Esophagus muscularis mucosa (tissue), 4 donors: ENCODE results near the gene NTRK3. TPM values are rescaled to one million over a fixed set of nuclear protein-coding genes. Genes with fewer than 3 reads are reported as not detected.

Source experiments
- DNase-seq: peaks from one replicate; pipeline ENCODE4 v3.0.0-alpha.2; 2017; ENCODE audit errors: extremely low spot score
- H3K27ac ChIP-seq, 4 donors: fragments of 200-600 bp; sonication (generic); replicated peaks in 1 of 4; 1 replicate in 3 of 4; 2 replicates in 1 of 4; pipeline ENCODE4 v1.5.1; 2016 to 2019; ENCODE audit warnings: mild to moderate bottlenecking in 1 of 4
- H3K27me3 ChIP-seq, 4 donors: fragments of 200-600 bp; sonication (generic); one replicate each; pipeline versions ENCODE4 v1.5.1 to v1.6.0; 2016 to 2019
- H3K36me3 ChIP-seq, 4 donors: fragments of 200-600 bp; sonication (generic); one replicate each; pipeline ENCODE4 v1.5.1; 2016 to 2019
- H3K4me1 ChIP-seq, 4 donors: fragments of 200-600 bp; sonication (generic); one replicate each; pipeline ENCODE4 v1.5.1; 2016 to 2019
- H3K4me3 ChIP-seq, 4 donors: fragments of 200-600 bp; sonication (generic); 1 replicate in 2 of 4; 2 replicates in 2 of 4; pipeline ENCODE4 v1.5.1; 2016 to 2019; ENCODE audit warnings: mild to moderate bottlenecking in 4 of 4, moderate library complexity in 1 of 4
- H3K9me3 ChIP-seq, 4 donors: fragments of 200-600 bp; sonication (generic); 1 replicate in 3 of 4; 2 replicates in 1 of 4; pipeline ENCODE4 v1.5.1; 2016 to 2019
- EP300 ChIP-seq: sonication (generic); formaldehyde crosslinking; IDR thresholded peaks from one replicate; pipeline ENCODE4 v1.6.1; 2017; ENCODE audit warnings: antibody characterized with exemption
- POLR2A ChIP-seq: fragments of 450-650 bp; IDR thresholded peaks from one replicate; pipeline ENCODE4 v1.6.1; 2017; ENCODE audit warnings: antibody characterized with exemption, moderate library complexity, mild to moderate bottlenecking, low read depth
- POLR2AphosphoS5 ChIP-seq, 2 donors: sonication (generic); formaldehyde crosslinking; IDR thresholded peaks; one replicate each; pipeline ENCODE4 v1.6.1; 2017; ENCODE audit warnings: antibody characterized with exemption in 2 of 2
- WGBS: methylation state at CpG from one replicate; pipeline ENCODE4 v1.1.5; 2018; 5-methylcytosine and 5-hydroxymethylcytosine counted together
- intact Hi-C: fragments of 100-400 bp; cut with DNase I; formaldehyde crosslinking; loops from one replicate; pipeline ENCODE4 v1.15.1; 2023
- total RNA-seq, 4 donors: library from RNA; depleted of rRNA; stranded (reverse); fragments of >200 nt; gene quantifications; one replicate each; pipeline versions ENCODE4 v1.1.0 to v1.2.1, GENCODE V29; 2016
- TF ChIP-seq, protein P1 (sequence below), 3 experiments: fragments of 200-600 bp in 2 of 3; fragments of 450-650 bp in 1 of 3; sonication (generic) in 2 of 3; IDR thresholded peaks; one replicate each; pipeline ENCODE4 v1.5.1; 2017 to 2019; ENCODE audit warnings: antibody characterized with exemption in 3 of 3, mild to moderate bottlenecking in 2 of 3, moderate library complexity in 1 of 3

The NTRK3 gene
- total RNA-seq, 4 donors from 2014 or later, result 1.7 to 6.3 (median 3.0) TPM

- H3K4me3 ChIP-seq, result no peak overlapping the region
- WGBS, result 50% methylated on average over 8 of the region's 10 CpGs
- TF ChIP-seq, protein P1, sequence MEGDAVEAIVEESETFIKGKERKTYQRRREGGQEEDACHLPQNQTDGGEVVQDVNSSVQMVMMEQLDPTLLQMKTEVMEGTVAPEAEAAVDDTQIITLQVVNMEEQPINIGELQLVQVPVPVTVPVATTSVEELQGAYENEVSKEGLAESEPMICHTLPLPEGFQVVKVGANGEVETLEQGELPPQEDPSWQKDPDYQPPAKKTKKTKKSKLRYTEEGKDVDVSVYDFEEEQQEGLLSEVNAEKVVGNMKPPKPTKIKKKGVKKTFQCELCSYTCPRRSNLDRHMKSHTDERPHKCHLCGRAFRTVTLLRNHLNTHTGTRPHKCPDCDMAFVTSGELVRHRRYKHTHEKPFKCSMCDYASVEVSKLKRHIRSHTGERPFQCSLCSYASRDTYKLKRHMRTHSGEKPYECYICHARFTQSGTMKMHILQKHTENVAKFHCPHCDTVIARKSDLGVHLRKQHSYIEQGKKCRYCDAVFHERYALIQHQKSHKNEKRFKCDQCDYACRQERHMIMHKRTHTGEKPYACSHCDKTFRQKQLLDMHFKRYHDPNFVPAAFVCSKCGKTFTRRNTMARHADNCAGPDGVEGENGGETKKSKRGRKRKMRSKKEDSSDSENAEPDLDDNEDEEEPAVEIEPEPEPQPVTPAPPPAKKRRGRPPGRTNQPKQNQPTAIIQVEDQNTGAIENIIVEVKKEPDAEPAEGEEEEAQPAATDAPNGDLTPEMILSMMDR (IDR thresholded peaks at IDR 0.05), result no peak
- TF ChIP-seq POLR2A, result no peak
- TF ChIP-seq POLR2AphosphoS5 (IDR thresholded peaks at IDR 0.05), result no peak
- no peak for TF ChIP-seq EP300
- intact Hi-C loops, result no loop called here
- no peaks in the 10 kb centered on the region for H3K9me3 ChIP-seq
- no peak for DNase-seq
- H3K4me1 ChIP-seq, result no peaks in the 10 kb centered on the region
- no peaks in the 10 kb centered on the region for H3K27me3 ChIP-seq
- no peak overlapping the region for H3K27ac ChIP-seq
- H3K36me3 ChIP-seq, result no peaks in the 10 kb centered on the region
Observed at GRCh38 chr15:87874896-87875711, 381.4 kb downstream of the NTRK3 start.

- no peak for TF ChIP-seq POLR2A
- TF ChIP-seq, protein P1 (IDR thresholded peaks at IDR 0.05), result no peak
- no peak for TF ChIP-seq EP300
- no peak for TF ChIP-seq POLR2AphosphoS5 (IDR thresholded peaks at IDR 0.05)
- intact Hi-C loops, result no loop called here
Observed at GRCh38 chr15:87873516-87873915, 383.0 kb downstream of the NTRK3 start.

GRCh38 chr15:87871731-87872320, 384.7 kb downstream of the NTRK3 start:
- TF ChIP-seq, protein P1 (IDR thresholded peaks at IDR 0.05), result no peak
- TF ChIP-seq EP300, result no peak
- no peak for TF ChIP-seq POLR2AphosphoS5 (IDR thresholded peaks at IDR 0.05)
- TF ChIP-seq POLR2A, result no peak
- H3K36me3 ChIP-seq, result no peaks in the 10 kb centered on the region
- H3K9me3 ChIP-seq, result no peaks in the 10 kb centered on the region
- intact Hi-C loops, result no loop called here
- DNase-seq, result no peak
- no peaks in the 10 kb centered on the region for H3K4me1 ChIP-seq
- H3K27me3 ChIP-seq, result no peaks in the 10 kb centered on the region
- no peak overlapping the region for H3K27ac ChIP-seq
- WGBS, result 47% methylated on average over 3 of the region's 3 CpGs
- H3K4me3 ChIP-seq, result no peak overlapping the region

More at GRCh38 chr15:87873516-87873915, 383.0 kb downstream of the NTRK3 start:
- Histone ChIP-seq H3K9me3 (no peaks in the 10 kb centered on the region), H3K4me3 (no peak overlapping the region), H3K27me3 (no peaks in the 10 kb centered on the region), H3K36me3 (no peaks in the 10 kb centered on the region), H3K27ac (no peak overlapping the region), H3K4me1 (no peaks in the 10 kb centered on the region)
- no peak for DNase-seq
- 83% methylated on average over 8 of the region's 8 CpGs for WGBS

- intact Hi-C loops, result no loop called here
- 74% methylated on average over 2 of the region's 2 CpGs for WGBS
Observed at GRCh38 chr15:87871258-87871681, 385.3 kb downstream of the NTRK3 start.

More at GRCh38 chr15:87871258-87871681, 385.3 kb downstream of the NTRK3 start:
- Histone ChIP-seq H3K27ac (no peak overlapping the region), H3K4me1 (no peaks in the 10 kb centered on the region), H3K36me3 (no peaks in the 10 kb centered on the region), H3K27me3 (no peaks in the 10 kb centered on the region), H3K4me3 (no peak overlapping the region), H3K9me3 (no peaks in the 10 kb centered on the region)
- TF ChIP-seq, protein P1 (IDR thresholded peaks at IDR 0.05), result no peak
- TF ChIP-seq EP300, result no peak
- TF ChIP-seq POLR2A, result no peak
- no peak for TF ChIP-seq POLR2AphosphoS5 (IDR thresholded peaks at IDR 0.05)
- no peak for DNase-seq
